WTC11 (cell line): ENCODE results near the gene PEAR1.

Source experiments
- TEAD4 ChIP-seq: sonication (generic); formaldehyde crosslinking; IDR thresholded peaks from 2 replicates; pipeline ENCODE4 v1.8.0; 2022; ENCODE audit warnings: mild to moderate bottlenecking, missing genetic modification reagents
- ZNF423 ChIP-seq: fragments of 250-450 bp; sonication (Bioruptor Pico); IDR thresholded peaks from 2 replicates; pipeline ENCODE4 v2.1.2; 2022; ENCODE audit warnings: mild to moderate bottlenecking, moderate library complexity
- TF ChIP-seq, protein P1 (sequence below): fragments of 200-600 bp; IDR thresholded peaks from 2 replicates; pipeline ENCODE4 v1.8.0; 2022; ENCODE audit warnings: antibody characterized with exemption
- TF ChIP-seq, protein P2 (sequence below): sonication (generic); formaldehyde crosslinking; IDR thresholded peaks from 2 replicates; pipeline ENCODE4 v1.8.1; 2023; ENCODE audit warnings: mild to moderate bottlenecking, missing genetic modification reagents
- TF ChIP-seq, protein P3 (sequence below): sonication (generic); formaldehyde crosslinking; IDR thresholded peaks from 2 replicates; pipeline ENCODE4 v1.8.1; 2022; ENCODE audit warnings: low read depth, mild to moderate bottlenecking, moderate library complexity, missing genetic modification reagents, borderline replicate concordance
- TF ChIP-seq, protein P4 (sequence below): sonication (generic); formaldehyde crosslinking; IDR thresholded peaks from 2 replicates; pipeline ENCODE4 v1.8.1; 2022; ENCODE audit warnings: low read depth, missing genetic modification reagents, borderline replicate concordance
- TF ChIP-seq, protein P5 (sequence below): sonication (generic); formaldehyde crosslinking; IDR thresholded peaks from 2 replicates; pipeline ENCODE4 v1.8.1; 2022; ENCODE audit warnings: mild to moderate bottlenecking, missing genetic modification reagents, moderate library complexity, borderline replicate concordance

DNA sequence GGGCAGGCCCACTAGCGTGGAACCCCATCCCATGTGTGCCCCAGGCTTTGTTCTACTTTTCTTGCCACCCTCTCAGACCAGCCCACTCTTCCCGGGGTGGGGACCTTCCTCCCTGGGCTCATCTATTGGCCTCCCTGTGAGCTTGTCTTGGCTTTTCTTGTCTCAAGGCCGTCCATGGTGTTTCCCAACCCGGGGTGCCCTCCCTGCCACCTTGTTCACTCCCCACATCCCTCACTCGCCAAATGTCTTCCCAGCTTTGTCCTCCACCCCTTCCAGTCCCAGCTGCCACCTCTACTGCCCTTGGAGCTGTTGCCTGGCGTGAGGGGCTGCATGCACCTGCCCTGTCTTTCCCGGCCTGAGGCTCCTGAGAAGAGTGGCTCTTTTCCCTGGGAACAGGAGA lies 45.3 kb downstream of the PEAR1 start:
- TF ChIP-seq, protein P1, sequence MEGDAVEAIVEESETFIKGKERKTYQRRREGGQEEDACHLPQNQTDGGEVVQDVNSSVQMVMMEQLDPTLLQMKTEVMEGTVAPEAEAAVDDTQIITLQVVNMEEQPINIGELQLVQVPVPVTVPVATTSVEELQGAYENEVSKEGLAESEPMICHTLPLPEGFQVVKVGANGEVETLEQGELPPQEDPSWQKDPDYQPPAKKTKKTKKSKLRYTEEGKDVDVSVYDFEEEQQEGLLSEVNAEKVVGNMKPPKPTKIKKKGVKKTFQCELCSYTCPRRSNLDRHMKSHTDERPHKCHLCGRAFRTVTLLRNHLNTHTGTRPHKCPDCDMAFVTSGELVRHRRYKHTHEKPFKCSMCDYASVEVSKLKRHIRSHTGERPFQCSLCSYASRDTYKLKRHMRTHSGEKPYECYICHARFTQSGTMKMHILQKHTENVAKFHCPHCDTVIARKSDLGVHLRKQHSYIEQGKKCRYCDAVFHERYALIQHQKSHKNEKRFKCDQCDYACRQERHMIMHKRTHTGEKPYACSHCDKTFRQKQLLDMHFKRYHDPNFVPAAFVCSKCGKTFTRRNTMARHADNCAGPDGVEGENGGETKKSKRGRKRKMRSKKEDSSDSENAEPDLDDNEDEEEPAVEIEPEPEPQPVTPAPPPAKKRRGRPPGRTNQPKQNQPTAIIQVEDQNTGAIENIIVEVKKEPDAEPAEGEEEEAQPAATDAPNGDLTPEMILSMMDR: no peak
- TF ChIP-seq, protein P2, sequence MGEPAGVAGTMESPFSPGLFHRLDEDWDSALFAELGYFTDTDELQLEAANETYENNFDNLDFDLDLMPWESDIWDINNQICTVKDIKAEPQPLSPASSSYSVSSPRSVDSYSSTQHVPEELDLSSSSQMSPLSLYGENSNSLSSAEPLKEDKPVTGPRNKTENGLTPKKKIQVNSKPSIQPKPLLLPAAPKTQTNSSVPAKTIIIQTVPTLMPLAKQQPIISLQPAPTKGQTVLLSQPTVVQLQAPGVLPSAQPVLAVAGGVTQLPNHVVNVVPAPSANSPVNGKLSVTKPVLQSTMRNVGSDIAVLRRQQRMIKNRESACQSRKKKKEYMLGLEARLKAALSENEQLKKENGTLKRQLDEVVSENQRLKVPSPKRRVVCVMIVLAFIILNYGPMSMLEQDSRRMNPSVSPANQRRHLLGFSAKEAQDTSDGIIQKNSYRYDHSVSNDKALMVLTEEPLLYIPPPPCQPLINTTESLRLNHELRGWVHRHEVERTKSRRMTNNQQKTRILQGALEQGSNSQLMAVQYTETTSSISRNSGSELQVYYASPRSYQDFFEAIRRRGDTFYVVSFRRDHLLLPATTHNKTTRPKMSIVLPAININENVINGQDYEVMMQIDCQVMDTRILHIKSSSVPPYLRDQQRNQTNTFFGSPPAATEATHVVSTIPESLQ (CRISPR knock-in tag): no peak
- TF ChIP-seq TEAD4 (CRISPR knock-in tag): no peak
- TF ChIP-seq ZNF423 (CRISPR knock-in tag): no peak
- TF ChIP-seq, protein P3, sequence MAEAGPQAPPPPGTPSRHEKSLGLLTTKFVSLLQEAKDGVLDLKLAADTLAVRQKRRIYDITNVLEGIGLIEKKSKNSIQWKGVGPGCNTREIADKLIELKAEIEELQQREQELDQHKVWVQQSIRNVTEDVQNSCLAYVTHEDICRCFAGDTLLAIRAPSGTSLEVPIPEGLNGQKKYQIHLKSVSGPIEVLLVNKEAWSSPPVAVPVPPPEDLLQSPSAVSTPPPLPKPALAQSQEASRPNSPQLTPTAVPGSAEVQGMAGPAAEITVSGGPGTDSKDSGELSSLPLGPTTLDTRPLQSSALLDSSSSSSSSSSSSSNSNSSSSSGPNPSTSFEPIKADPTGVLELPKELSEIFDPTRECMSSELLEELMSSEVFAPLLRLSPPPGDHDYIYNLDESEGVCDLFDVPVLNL: no peak
- TF ChIP-seq, protein P4, sequence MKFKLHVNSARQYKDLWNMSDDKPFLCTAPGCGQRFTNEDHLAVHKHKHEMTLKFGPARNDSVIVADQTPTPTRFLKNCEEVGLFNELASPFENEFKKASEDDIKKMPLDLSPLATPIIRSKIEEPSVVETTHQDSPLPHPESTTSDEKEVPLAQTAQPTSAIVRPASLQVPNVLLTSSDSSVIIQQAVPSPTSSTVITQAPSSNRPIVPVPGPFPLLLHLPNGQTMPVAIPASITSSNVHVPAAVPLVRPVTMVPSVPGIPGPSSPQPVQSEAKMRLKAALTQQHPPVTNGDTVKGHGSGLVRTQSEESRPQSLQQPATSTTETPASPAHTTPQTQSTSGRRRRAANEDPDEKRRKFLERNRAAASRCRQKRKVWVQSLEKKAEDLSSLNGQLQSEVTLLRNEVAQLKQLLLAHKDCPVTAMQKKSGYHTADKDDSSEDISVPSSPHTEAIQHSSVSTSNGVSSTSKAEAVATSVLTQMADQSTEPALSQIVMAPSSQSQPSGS (CRISPR knock-in tag): no peak
- TF ChIP-seq, protein P5, sequence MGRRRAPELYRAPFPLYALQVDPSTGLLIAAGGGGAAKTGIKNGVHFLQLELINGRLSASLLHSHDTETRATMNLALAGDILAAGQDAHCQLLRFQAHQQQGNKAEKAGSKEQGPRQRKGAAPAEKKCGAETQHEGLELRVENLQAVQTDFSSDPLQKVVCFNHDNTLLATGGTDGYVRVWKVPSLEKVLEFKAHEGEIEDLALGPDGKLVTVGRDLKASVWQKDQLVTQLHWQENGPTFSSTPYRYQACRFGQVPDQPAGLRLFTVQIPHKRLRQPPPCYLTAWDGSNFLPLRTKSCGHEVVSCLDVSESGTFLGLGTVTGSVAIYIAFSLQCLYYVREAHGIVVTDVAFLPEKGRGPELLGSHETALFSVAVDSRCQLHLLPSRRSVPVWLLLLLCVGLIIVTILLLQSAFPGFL (CRISPR knock-in tag): no peak
